Measurements from ENCODE around the gene DLX4.

DLX4 gene

DNA sequence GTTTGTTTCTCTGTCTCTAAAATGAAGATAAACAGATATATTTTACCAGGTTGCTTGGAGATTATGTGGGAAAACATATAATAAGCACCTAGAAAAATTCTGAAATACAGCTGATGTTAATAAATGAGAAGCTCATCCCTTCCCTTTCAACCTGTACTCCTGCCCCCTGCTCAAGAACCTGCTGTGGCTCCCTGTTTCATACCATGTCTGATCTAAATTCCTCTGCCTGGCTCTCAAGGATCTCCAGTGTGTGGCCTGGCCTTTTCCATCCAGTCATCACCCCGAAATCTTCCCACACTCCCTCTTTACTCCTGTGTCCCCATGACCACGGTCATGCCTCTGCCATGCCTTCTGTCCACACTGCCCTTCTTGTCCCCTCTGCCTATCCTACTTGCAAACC lies 19.4 kb upstream of the DLX4 start:
- no peak for DNase-seq

DNA sequence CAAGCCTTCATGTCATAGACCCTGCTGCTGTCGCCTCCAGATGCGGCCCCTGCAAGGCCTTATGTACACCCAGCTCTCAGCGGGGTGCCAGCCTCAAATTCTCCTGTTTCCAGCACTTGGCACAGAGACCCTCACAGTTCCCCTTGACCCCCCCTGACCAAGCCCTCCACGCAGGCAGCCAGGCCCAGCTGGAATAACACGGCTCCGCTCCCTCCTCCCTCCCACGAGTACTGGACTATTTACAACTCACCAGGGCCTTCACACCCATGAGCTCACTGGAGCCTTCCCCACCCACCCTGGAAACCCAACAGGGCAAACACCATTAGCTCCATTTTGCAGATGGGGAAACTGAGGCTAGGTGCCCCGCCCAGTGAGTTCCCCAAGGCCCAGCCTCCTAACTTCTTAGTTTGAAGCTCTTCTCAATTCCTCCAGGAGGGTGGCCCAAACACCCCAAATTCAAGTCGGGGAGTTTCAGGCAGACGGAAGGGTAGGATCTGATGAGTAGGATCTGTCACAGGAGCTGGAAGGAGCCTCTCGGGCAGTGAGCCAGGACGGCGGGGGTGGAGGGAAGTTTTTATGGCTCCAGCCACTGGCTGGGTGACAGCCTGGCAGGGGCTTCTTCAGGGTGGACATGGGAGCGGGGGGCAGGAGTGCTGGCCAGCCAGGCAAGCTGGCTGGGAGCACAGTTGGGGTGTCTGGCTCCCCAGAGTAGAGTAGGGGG lies 17.5 kb upstream of the DLX4 start:
- no peak for DNase-seq

DNA sequence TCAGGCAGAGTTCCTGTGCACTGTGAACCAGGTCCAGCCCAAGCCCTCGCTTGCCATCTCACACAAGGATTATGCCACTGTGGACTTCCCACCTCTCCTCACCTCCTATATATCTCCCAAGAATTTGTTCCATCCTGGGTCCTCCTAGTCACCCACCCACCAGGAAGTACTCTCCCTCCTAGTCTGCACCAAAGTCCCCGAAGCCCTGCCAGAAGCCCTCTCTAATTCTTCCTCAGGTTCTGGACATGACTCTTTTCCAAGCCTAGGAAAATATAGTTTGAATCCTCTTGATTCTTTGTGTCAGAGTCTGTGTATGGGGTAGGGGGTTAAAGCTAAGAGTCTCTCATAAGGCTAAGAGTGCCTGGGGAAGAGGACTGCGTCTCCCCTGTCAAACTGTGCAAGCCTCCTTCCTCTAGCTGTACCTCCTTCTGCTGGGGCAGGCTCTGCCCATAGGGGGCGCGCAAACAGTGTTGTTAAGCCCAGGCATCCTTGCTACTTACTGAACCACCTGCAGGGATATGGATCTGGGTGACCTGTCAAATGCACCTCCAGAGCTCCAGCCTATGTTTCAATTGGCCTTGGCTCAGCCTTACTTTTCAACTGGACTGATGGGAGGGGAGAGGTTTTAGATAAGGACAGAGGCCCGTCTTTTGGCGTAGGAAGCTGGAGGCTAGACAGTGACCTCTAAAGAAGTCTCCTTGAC lies 16.6 kb upstream of the DLX4 start:
- peak; percentile 87 for DNase-seq

DNA sequence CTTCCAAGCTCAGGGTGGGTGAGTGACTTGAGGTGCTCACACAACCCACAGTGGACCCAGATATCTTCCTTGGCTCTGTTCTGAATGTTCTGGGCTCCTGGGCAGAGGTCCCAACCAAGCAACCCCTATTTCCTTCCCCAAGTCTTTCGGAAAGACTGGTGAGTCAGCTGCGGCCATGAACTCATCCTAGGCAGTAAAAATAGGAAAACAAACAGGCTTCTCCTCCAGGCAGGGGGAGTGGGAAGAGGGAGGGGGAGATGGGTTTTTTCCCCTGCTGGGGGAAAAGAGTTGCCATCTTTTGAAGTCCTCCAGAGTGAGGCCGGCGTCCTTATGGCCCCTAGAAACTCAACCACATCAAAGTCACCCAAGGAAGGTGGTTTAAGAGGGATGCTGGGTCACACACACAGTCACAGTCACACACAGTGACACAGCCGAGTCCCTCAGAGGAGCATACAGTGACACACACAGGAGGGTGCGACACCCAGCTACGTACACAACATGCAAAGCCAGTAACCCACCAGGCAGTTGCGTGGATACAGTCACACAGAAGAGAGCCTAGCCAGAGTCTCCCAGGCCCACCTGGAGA lies 16.0 kb upstream of the DLX4 start:
- DNase-seq: no peak

DNA sequence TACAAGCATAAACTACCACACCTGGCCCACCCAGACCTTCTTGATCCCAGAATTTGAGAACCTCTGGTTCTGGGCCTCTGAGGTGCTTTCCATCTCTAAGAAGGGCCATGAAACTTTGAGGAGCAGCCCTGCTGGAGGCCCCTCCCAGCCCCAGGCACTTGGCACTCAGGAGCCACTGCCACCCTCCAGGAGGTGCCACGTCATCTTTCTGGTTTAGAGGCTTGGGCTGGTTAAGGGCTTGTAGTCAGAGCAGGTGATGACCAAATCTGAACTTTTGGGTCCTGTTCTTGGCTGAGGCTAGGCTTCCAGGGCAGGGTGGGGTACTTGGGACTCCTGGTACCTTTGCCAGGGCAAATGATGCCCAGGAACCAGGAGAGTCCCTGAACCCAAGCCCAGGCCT lies 13.8 kb upstream of the DLX4 start:
- no peak for DNase-seq

DNA sequence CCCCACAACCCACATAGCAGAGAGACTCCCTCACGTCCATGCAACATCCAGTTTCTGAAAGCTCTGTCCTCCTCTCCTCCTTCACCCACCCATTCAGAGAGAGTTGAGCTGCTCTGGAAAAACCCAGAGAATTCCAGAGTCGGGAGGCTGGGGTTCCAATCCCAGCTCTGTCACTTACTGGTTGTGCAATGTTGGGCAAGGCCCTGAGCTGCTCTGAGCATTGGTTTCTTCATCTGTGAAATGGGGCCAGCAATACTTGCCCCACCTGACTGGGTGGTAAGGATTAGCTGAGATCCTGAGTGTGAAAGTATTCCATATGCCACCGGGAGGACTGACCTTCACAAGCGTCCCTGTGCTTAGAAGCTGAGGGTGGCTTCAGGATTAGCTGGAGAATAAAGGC lies 12.2 kb upstream of the DLX4 start:
- no peak for DNase-seq

DNA sequence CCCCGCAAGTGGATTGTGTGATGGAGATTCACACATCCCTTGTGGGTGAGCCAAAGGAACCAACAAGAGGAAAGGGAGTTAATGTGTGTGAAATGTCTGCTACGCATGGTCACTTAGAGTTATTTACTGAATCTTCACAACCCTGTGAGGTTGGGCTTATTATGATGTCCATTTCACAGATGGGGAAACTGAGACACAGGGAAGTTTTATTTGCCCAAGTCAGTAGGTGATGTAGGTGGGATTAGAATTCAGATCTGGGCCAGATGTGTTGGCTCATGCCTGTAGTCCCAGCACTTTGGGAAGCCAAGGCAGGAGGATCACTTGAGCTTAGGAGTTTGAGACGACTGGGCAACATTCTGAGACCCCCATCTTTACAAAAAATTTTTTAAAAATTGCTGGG lies 11.6 kb upstream of the DLX4 start:
- no peak for DNase-seq

DNA sequence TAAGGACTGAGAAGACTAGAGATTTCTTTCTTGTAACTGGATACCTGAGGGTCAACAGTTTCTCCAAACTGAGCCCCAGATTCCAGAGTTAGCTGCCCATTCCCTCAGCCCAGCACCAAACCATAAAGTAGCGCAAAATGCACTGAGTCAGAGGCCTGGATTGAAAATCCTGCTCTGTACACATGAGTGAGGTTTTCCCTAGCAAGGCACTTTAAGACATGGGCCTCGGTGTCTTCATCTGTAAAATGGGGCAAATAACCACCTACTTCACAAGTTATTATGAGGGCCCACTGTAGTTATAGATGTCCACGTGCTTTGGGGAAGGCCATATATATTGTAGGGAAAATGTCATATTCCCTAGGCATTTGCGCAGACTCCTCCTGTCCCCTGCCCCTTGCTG lies 10.3 kb upstream of the DLX4 start:
- DNase-seq: no peak

DNA sequence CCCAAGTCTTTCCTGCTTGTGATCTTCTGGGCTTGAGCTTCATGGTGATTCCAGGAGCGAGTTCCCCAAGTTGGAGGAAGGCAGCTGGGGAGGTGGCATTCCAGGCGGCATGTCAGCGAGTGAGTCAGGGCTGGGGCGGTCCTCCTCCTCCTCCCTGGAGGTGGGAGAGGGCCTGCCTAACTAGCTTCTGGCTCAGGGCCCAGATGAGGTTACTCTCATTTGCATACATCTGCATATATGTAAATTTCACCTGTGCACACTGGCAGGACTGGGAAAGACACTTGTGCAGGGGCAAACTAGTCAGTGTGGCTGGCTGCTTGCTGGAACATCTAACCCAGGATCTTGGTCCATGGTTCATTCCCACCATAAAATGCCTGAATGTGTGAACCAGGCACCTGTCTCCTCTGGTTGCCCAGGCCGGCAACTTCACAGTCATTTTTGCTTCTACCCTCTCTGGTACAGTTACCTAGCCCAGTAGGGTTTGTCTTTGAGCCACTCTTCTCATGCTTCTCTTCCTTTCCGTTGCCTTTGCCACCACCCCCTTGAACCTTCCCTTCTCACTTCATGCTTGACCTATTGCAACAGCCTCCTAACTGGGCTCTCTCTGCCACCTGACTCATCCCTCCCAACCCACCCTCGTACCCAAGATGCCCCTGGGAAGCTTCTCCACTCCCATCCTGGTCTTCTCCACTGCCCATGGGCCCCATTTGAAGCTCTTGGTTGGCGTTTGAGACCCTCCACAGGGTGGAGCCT lies 9.6 kb upstream of the DLX4 start:
- DNase-seq: no peak

DNA sequence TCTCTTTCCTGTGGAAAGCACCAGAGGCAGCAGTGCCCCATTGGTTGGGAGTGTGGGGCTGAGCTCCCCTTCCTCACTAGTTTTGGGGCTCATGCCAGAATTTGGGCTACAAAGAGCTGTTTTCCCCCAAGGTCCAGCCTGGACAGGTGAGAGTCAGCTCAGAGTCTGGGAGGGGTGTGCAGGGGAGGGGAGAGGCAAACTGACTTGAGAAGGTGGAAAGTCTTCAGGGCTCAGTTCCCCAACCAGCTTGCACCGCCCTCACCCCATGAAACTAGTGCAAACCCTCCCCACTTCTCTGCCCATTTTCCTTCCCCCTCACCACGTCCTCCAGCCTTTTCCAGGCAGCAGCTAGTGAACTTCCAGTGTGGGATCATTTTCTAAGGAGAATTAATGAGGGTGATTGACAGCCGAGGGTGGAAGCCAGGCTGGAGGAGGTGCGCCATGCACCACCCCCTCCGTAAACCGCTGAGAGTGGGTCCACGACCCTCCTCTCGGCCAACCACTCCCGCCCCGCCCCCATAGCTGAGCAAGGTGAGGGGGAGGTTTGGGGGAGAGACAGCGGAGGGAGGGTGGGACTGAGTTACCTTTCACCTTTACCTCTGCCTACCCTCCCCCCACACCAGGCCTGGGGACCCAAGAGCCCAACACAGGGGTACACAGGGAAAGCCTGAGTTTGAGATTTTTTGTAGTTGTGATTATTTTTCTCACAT lies 6.2 kb upstream of the DLX4 start:
- no peak for DNase-seq

DNA sequence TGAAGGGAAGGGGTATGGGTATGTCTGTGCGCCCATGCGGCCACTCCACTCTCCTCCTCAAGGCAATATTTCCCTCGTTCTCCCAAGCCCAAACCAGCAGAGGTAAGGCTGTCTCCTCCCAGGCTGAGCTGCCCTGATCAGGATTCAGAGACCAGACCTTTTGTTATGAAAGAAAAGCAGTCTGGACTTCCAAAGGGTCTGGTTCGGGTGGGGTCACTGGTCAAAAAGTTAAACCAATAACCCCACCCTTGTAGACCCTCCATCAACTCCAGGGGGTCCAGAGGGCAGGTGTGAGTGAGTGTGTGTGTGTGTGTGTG lies 5.7 kb upstream of the DLX4 start:
- DNase-seq: no peak

DNA sequence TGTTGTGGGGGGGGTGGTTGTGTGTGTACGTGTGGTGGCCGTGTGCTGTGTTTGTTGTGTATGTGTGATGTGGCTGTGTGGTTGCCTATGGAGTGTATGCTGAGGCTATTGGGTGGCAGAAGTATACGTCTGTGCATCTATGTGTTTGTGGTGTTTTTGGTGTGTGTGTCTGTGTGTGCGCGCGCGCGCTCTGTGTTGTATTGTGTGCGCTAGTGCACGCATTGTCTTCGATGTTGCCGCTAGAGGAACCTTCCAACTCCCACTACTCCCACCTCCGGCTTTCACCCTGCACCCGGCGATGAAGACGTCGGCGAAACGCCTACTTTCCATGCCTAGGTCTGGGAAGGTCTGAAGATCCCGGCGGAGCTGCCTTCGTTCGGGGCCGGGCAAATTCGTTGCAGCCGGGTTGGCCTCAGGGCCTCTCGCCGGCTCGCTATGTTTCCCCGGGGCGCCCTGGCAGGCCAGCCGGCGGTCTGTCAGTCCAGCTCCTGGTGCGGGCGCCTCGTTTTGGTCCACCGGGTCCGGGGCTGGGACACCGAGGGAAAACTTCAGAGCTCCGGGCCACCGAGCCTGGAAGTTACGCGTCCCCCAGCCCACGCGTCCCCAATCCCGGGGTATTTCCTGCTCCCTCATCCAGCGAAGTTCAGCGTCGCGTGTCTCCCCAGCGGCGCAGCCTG lies 5.2 kb upstream of the DLX4 start:
- no peak for DNase-seq

DNA sequence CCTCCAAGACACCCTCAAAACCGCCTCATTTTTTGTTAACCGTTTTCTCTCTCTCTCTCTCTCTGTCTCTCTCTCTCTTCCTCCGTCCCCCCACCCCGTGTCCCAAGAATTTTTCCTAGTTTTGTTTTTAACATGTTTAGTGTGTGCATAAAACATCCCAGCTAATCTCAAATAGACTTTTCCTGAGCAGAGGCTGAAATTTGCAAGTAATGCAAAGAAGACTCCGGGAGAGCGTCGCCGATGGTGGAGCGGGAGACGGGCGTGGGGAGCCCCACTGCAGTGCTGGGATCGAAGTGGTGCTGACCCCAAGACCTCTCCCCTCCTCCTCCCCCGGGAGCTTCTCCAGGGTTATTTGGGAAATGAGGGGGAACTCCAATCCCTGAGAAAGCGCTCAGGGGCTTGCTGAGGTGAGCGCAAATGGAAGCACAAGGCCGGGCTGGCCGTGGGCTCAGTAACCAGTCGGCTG lies 4.7 kb upstream of the DLX4 start:
- DNase-seq: no peak

DNA sequence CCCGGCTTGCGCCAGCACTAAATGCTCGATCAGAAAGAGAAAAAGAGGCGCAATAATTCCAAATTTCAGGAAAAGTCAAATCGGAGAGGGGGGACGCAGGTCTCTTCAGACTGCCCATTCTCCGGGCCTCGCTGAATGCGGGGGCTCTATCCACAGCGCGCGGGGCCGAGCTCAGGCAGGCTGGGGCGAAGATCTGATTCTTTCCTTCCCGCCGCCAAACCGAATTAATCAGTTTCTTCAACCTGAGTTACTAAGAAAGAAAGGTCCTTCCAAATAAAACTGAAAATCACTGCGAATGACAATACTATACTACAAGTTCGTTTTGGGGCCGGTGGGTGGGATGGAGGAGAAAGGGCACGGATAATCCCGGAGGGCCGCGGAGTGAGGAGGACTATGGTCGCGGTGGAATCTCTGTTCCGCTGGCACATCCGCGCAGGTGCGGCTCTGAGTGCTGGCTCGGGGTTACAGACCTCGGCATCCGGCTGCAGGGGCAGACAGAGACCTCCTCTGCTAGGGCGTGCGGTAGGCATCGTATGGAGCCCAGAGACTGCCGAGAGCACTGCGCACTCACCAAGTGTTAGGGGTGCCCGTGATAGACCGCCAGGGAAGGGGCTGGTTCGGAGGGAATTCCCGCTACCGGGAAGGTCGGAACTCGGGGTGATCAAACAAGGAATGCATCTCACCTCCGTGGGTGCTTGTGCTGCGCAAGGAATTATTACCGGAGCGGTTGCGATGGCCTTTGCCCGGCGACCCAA lies 4.0 kb upstream of the DLX4 start:
- peak; percentile 41 for DNase-seq

DNA sequence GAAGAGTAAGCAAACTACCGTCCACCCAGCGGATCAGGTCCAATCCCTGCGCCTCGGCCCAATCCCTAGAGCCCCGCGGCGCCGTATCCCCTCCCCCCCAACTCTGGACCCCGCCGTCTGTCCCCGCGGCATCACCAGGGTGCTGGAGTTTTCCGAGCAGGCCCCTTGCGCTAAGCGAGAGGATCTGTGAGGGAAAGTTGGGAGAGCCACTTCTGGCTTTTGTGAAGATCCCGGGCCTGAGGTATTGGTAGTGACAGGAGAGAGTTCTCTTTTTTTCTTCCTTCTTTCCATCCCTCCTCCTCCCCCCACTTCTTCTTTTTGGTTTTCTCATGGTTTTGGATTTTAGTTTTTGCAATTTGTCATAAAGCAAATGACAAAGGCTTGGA lies 3.5 kb upstream of the DLX4 start:
- DNase-seq: no peak

DNA sequence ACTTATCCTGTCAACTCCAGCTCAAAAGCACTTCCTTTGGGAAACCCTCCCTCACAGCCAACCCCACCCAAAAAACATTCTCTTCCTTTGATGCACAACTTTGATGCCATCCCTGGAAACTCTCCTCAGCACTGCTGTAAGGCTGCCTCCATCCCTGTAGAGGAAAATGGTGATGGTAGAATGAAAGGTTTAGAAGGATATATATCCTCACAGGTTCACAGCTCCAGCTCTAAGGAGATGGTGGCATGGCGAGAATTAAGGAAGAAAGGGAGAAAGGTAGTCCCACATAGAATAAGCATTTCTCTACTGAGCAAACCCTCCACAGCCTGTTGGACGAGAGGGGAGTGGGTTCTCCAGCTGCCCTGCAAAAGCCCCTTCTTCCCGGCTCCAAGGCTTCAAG lies 2.2 kb upstream of the DLX4 start:
- no peak for DNase-seq

DNA sequence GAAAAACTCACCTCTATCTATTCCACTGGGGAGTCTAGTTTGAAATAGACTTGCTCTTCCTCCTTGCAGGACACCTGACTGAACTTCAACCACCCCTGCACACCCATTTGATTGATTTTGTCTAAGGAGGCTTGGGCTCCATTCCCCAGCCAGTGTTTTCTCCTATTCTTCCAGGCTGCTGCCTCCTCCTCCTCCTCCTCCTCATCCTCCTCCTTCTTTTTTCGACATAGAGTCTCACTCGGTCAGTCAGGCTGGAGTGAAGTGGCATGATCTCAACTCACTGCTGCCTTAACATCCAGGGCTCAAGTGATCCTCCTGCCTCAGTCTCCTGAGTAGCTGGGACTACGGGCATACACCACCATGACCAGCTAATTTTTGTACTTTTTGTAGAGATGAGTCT lies 1.8 kb upstream of the DLX4 start:
- DNase-seq: no peak

DNA sequence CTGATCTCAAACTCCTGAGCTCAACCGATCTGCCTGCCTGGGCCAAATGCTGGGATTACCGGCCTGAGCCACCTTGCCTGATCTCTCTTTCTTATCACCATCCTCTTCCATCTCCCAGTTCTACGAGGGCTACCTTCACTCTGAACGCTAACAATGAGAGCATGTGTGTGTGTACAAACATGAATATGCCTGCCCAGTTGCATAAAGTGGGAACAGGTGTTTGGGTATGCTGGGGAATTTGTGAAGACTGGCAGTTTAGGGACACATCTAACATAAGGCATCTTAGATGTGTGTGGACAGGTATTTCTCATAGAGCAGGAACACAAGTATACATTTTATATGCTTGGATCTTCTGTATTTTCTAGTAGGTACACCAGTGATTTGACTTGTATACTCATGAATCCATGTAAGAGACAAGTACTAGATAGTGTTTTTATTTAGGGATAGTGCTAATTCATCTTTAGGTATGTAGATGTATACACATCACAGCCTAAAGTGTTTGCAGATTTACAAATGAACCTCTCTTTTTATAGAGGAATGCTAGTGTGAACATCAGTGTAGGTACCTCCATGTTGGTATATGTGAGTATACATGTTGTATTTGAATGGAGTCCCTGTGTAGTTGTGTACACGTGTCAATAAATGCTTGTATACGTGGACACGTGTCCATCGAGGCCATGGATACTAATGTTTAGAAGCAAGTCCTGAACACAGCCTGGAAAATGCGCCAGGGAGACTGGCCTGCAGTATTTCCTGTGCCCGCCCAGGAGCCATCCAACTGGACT lies 1.2 kb upstream of the DLX4 start:
- DNase-seq: no peak

DNA sequence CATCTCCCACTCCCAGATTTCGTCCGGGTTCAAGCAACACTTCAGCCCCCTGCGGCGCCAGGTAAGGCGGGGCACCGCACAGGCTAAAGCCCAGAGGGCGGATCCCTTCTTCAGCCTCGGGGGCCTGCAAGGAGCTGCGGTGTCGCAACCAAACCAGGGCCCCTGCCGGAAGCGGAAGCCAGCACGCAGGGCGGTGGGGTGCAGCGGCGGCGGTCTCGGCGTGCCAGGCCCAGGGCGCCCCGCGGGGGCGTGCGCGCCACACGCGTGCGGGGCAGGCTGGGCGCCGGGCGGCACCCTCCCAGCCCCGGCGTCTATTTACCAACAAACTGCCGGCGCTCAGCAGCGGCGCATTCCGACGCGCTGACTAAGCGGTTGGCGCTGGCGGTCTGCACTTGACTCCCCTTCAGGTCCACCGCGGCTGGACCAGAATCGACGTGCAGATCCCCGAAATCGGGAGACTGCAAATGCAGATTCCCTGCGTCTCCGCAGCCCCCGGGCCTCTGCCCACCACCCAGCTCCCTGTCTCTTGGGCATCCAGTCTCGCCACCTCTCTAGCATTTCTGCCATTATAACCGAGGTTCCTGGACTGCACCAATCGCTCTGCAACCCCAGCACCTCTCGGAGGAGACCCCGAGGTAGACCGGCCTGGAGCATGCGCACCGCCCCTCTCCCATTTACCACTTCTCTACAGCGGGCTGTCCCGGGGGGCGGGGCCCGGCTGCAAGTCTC lies 421 bp upstream of the DLX4 start:
- DNase-seq: peak; percentile 76

DNA sequence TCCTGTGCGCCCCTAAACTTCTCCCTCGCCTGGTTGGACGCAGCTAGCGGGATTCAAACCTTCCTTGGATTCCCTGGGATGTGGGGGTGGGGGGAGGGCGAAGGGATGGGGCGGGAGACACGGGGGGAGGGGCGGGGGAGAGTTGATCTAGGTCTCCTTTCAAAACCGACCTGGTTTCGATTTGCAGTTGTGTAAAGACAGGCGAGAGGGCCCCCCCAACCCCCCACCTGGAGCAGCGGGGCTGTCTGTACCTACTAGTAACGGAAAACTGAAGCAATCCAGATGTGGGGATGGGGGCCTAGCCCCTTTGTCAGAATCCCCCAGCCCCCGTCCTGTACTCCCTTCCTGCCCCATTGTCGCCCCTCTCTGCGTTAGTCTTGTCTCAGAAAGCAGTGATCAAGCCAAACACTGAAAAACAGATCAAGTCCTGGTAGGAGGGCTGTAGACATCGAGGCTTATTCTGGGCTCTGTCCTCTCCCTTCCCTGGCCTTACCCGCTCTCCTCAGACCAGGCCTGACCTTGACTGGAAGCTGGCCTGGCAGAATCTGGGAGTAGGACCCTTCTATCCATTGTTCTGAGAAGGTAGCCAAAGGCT lies 902 bp downstream of the DLX4 start:
- peak; percentile 23 for DNase-seq
